SK-N-SH treated with all-trans-retinoic acid at 6 μM for 48 hours (cell line): ENCODE data around the gene ABHD4.
"Not testable (repeated sequence)": the region's sequence is repeated elsewhere in the genome, so short reads cannot be mapped to it uniquely, and the experiment has no call there.

Experiments used
- ATAC-seq: fragments of 200-7000 bp; cut with Tn5 transposase; 3 replicates; pipeline ENCODE4 v1.9.1; 2020; ENCODE audit warnings: mild to moderate bottlenecking, moderate library complexity
- ARNTL ChIP-seq: fragments of 450-650 bp; formaldehyde crosslinking; IDR thresholded peaks from 2 replicates; pipeline ENCODE4 v1.5.0; 2020; ENCODE audit warnings: low read depth, mild to moderate bottlenecking, moderate library complexity, borderline replicate concordance
- BACH2 ChIP-seq: fragments of 250-450 bp; sonication (Bioruptor Pico); IDR thresholded peaks from 2 replicates; pipeline ENCODE4 v1.9.0; 2021; ENCODE audit warnings: mild to moderate bottlenecking, borderline replicate concordance
- GLIS3 ChIP-seq: fragments of 250-450 bp; sonication (Bioruptor Pico); IDR thresholded peaks from 2 replicates; pipeline ENCODE4 v1.5.0; 2020; ENCODE audit warnings: mild to moderate bottlenecking, moderate library complexity
- ISL1 ChIP-seq: fragments of 250-450 bp; sonication (Bioruptor Pico); IDR thresholded peaks from 2 replicates; pipeline ENCODE4 v2.1.2; 2022; ENCODE audit warnings: mild to moderate bottlenecking, moderate library complexity
- PPARA ChIP-seq: fragments of 250-450 bp; sonication (Bioruptor Pico); IDR thresholded peaks from 2 replicates; pipeline ENCODE4 v1.5.0; 2020; ENCODE audit warnings: mild to moderate bottlenecking, borderline replicate concordance
- RARB ChIP-seq: fragments of 250-450 bp; sonication (Bioruptor Pico); IDR thresholded peaks from 2 replicates; pipeline ENCODE4 v1.8.0; 2021; ENCODE audit warnings: mild to moderate bottlenecking, moderate library complexity
- SNAI2 ChIP-seq: fragments of 250-450 bp; sonication (Bioruptor Pico); IDR thresholded peaks from 2 replicates; pipeline ENCODE4 v1.5.0; 2020; ENCODE audit warnings: mild to moderate bottlenecking, moderate library complexity
- TCF4 ChIP-seq: fragments of 250-450 bp; sonication (Bioruptor Pico); IDR thresholded peaks from 2 replicates; pipeline ENCODE4 v1.8.0; 2021; ENCODE audit warnings: mild to moderate bottlenecking, moderate library complexity, borderline replicate concordance
- TOX ChIP-seq: fragments of 250-450 bp; sonication (Bioruptor Pico); IDR thresholded peaks from 2 replicates; pipeline ENCODE4 v1.8.0; 2021; ENCODE audit warnings: mild to moderate bottlenecking, moderate library complexity, borderline replicate concordance
- ZC3H10 ChIP-seq: fragments of 250-450 bp; sonication (Bioruptor Pico); IDR thresholded peaks from 2 replicates; pipeline ENCODE4 v1.5.1; 2021; ENCODE audit warnings: mild to moderate bottlenecking, moderate library complexity
- ZFP3 ChIP-seq: fragments of 250-450 bp; sonication (Bioruptor Pico); IDR thresholded peaks from 2 replicates; pipeline ENCODE4 v1.5.0; 2020; ENCODE audit warnings: mild to moderate bottlenecking, moderate library complexity
- ZFP30 ChIP-seq: fragments of 450-650 bp; formaldehyde crosslinking; IDR thresholded peaks from 2 replicates; pipeline ENCODE4 v1.5.0; 2022; ENCODE audit warnings: mild to moderate bottlenecking, moderate library complexity
- ZNF565 ChIP-seq: fragments of 450-650 bp; formaldehyde crosslinking; conservative IDR thresholded peaks from 2 replicates; pipeline ENCODE4 v1.5.0; 2020; ENCODE audit warnings: low read depth, mild to moderate bottlenecking, moderate library complexity
- ZNF8 ChIP-seq: fragments of 450-650 bp; formaldehyde crosslinking; IDR thresholded peaks from 2 replicates; pipeline ENCODE4 v1.5.0; 2020; ENCODE audit warnings: mild to moderate bottlenecking, moderate library complexity
- TF ChIP-seq, protein P1 (sequence below): fragments of 250-450 bp; sonication (Bioruptor Pico); IDR thresholded peaks from 2 replicates; pipeline ENCODE4 v1.5.0; 2020; ENCODE audit warnings: mild to moderate bottlenecking, moderate library complexity
- TF ChIP-seq, protein P2 (sequence below): fragments of 250-450 bp; sonication (Bioruptor Pico); IDR thresholded peaks from 2 replicates; pipeline ENCODE4 v1.5.1; 2021; ENCODE audit warnings: mild to moderate bottlenecking, moderate library complexity
- TF ChIP-seq, protein P3 (sequence below): fragments of 250-450 bp; sonication (Bioruptor Pico); IDR thresholded peaks from 2 replicates; pipeline ENCODE4 v1.8.0; 2020; ENCODE audit warnings: mild to moderate bottlenecking, moderate library complexity, borderline replicate concordance

Gene ABHD4

DNA sequence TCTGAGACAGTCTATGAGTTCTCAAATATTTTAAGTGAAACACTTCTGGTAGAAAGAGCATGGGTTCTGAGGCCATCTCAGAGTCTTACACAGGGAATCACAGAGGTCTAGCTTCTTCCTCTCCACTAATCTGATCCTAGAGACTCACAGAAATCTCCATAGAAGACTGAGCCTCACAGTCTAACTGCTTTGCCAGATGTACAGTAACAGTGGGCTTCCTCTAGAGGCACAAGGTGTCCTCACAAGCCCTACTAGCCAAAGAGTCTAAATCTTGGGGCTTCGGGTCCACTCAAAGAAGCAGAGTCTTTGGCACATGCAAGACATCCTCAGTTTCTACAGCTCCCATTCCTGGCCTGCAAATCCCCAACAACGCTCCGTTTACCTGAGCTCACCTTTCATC, 32.0 kb downstream of the ABHD4 start (continued):
- TF ChIP-seq, protein P1, sequence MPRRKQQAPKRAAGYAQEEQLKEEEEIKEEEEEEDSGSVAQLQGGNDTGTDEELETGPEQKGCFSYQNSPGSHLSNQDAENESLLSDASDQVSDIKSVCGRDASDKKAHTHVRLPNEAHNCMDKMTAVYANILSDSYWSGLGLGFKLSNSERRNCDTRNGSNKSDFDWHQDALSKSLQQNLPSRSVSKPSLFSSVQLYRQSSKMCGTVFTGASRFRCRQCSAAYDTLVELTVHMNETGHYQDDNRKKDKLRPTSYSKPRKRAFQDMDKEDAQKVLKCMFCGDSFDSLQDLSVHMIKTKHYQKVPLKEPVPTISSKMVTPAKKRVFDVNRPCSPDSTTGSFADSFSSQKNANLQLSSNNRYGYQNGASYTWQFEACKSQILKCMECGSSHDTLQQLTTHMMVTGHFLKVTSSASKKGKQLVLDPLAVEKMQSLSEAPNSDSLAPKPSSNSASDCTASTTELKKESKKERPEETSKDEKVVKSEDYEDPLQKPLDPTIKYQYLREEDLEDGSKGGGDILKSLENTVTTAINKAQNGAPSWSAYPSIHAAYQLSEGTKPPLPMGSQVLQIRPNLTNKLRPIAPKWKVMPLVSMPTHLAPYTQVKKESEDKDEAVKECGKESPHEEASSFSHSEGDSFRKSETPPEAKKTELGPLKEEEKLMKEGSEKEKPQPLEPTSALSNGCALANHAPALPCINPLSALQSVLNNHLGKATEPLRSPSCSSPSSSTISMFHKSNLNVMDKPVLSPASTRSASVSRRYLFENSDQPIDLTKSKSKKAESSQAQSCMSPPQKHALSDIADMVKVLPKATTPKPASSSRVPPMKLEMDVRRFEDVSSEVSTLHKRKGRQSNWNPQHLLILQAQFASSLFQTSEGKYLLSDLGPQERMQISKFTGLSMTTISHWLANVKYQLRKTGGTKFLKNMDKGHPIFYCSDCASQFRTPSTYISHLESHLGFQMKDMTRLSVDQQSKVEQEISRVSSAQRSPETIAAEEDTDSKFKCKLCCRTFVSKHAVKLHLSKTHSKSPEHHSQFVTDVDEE (CRISPR knock-in tag), result no peak
- TF ChIP-seq ZC3H10 (CRISPR knock-in tag) (no peak), SNAI2 (CRISPR knock-in tag) (no peak), ZFP3 (CRISPR knock-in tag) (no peak), TCF4 (no peak)

DNA sequence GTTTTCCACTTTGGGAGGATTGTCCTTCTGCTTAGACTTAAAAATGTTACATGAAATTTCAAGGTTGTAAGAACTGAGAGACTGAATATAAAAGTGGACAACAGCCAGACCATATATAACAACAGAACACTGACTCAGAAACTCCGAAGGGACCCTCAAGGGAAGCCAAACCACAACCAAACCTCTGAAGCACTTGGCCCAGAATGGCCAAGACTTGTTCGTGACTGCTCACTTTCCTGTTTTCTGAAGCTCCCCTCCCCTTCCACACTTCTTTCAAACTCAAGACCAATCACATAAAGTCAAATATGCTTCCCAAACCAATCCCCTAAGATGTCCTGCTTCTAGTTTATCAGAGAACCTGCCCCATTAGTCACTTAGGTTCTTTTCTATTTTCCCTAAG, 32.4 kb downstream of the ABHD4 start:
- no peak for ATAC-seq

DNA sequence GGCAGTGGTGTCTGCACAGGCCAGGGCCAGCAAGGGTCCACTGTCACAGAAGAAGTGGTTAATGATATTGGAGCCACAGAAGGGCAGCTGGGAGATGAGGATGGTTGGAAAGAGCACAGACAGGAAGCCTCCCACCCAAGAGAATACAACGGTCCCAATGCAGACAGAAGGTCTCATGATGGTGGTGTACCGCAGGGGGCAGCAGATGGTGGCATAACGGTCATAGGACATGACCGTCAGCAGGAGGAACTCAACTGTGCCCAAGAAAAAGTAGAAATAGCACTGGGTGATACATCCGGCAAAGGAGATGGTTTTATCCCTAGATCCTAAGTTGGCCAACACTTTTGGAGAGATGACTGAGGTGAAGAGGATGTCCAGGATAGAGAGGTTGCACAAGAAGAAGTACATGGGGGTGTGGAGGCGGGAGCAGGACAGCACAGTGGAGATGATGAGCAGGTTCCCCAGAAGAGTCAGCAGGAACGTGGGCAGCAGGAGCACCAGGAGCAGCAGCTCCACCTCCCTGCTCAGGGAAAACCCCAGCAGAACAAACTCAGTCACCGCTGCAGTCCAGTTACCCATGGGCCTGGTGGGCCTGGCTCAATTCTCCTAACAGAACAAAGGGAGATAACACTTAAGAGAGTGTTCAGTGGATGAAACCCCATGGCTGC, 36.3 kb downstream of the ABHD4 start:
- TF ChIP-seq, protein P2, sequence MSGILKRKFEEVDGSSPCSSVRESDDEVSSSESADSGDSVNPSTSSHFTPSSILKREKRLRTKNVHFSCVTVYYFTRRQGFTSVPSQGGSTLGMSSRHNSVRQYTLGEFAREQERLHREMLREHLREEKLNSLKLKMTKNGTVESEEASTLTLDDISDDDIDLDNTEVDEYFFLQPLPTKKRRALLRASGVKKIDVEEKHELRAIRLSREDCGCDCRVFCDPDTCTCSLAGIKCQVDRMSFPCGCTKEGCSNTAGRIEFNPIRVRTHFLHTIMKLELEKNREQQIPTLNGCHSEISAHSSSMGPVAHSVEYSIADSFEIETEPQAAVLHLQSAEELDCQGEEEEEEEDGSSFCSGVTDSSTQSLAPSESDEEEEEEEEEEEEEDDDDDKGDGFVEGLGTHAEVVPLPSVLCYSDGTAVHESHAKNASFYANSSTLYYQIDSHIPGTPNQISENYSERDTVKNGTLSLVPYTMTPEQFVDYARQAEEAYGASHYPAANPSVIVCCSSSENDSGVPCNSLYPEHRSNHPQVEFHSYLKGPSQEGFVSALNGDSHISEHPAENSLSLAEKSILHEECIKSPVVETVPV, result no peak
- TF ChIP-seq, protein P1 (CRISPR knock-in tag), result no peak
- TF ChIP-seq ZC3H10 (CRISPR knock-in tag) (no peak), ZNF8 (CRISPR knock-in tag) (no peak), ZFP3 (CRISPR knock-in tag) (no peak), BACH2 (no peak), ISL1 (no peak), ZNF565 (CRISPR knock-in tag) (no peak), ARNTL (CRISPR knock-in tag) (no peak), RARB (CRISPR knock-in tag) (no peak), PPARA (CRISPR knock-in tag) (no peak), ZFP30 (CRISPR knock-in tag) (no peak), TOX (CRISPR knock-in tag) (no peak)
- ATAC-seq, result no peak

More for the DNA sequence above, 32.4 kb downstream of the ABHD4 start:
- TF ChIP-seq GLIS3 (CRISPR knock-in tag) (no peak), ISL1 (no peak)
- TF ChIP-seq, protein P1 (CRISPR knock-in tag), result no peak
- TF ChIP-seq, protein P3, sequence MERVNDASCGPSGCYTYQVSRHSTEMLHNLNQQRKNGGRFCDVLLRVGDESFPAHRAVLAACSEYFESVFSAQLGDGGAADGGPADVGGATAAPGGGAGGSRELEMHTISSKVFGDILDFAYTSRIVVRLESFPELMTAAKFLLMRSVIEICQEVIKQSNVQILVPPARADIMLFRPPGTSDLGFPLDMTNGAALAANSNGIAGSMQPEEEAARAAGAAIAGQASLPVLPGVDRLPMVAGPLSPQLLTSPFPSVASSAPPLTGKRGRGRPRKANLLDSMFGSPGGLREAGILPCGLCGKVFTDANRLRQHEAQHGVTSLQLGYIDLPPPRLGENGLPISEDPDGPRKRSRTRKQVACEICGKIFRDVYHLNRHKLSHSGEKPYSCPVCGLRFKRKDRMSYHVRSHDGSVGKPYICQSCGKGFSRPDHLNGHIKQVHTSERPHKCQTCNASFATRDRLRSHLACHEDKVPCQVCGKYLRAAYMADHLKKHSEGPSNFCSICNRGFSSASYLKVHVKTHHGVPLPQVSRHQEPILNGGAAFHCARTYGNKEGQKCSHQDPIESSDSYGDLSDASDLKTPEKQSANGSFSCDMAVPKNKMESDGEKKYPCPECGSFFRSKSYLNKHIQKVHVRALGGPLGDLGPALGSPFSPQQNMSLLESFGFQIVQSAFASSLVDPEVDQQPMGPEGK (CRISPR knock-in tag), result no peak
- TF ChIP-seq, protein P2, result no peak
- TF ChIP-seq, all 23 proteins: peak for 0

DNA sequence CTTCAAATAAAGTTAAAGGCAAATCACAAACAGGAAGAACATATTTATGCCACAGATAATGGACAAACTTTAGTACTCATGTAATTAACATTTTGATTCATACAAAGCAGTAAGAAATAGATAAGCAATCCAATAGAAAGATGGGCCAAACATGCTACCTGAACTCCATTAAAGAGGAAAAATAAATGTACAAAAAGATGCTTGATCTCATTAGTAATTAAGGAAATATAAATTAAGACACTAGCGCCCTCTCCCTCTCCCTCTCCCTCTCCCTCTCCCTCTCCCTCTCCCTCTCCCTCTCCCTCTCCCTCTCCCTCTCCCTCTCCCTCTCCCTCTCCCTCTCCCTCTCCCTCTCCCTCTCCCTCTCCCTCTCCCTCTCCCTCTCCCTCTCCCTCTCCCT, 37.9 kb downstream of the ABHD4 start:
- ATAC-seq, result not testable (repeated sequence)
